Measurements from ENCODE around the gene KIAA0825.
A peak's percentile ranks its signal among the peaks of the same experiment; 100 is the strongest.

Gene KIAA0825, protein sequence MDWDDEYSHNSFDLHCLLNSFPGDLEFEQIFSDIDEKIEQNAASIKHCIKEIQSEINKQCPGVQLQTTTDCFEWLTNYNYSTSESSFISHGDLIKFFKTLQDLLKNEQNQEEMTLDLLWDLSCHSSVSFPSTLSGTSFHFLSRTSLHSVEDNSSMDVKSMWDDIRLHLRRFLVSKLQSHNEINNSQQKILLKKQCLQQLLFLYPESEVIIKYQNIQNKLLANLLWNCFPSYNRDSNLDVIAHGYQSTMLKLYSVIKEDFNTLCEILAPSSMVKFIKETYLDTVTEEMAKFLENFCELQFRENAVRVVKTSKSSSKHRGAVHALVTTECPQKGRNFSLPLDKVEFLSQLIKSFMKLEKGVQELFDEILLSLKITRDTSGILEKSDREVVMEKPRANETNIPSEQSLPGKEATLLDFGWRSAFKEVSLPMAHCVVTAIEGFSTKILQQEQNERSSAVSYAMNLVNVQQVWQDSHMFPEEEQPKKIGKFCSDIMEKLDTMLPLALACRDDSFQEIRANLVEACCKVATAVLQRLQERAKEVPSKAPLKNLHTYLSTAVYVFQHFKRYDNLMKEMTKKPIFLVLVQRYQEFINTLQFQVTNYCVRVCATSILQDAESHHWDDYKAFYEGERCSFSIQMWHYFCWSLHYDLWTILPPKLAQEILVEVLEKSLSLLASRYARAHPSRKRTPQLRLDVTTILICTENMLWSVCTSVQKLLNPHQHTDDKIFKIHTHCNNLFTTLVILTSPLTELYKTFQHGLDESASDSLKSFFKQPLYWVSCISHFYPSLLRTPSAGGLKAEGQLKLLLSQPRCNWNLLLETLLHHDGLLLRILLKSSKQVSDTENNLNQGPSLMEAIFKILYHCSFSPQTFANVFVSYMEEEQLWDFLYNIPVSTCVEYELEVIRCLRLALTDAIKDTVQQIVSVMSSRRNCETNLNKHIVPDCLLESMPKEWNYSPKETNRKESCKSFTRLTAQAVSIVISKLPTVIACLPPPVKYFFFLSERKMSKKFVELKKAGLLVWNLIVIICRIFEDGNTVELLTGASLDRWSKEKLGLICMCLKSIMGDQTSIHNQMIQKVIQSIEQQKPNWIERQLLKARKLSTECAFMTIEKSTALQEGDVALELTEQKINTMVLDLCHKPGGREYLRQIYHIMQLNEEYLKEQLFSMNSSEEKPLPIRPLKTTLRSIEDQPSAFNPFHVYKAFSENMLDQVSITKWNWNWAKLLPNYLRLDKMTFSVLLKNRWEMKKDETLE (N-terminal part only)

DNA sequence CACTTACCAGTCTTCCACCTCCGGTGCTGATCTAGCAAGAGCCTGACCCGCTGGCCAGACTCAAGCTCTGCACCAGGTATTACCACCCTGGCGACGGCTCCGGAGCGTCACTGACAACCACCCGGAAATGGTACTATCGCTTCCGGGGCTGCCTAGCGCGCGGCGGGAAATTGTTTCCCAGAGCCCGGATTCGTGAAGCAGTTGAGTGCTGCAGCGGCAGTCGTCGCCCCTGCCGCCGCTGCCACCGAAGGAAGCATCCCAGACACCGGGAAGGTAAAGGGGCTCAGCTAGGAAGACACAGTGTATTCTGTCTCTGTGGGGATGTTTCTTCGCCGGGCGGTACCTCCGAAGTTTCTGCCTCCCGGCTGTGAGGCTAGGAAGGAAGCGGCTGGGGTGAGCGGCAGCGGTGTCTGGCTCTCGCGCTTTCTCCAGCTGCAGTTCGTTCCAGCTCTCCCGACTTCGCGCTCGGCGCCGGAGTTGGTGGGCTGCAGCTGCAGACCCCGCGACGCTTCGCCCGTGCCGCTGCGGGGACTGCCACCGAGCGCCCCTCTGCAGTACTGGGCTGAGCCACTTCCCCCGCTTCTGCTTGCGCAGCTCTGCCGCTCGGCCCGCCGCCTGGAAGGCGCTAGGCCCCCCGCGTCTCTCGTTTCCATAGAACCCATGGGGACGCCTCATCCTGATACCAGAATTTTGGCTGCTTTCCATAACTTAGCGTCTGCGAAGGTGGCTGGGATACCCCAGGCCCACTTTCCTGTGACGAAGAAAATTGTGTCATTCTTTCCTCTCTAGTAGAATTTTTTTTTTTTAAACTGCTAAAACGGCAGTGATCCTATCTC is at the start of gene KIAA0825, which contains the start of gene SLF1:
TSS of gene KIAA0825 (minus strand) at position 112 of the 836 bp plus-strand sequence. CDS start 81,478 bp downstream, outside the sequence.
TSS of gene SLF1 (plus strand) at position 177 of the 836 bp plus-strand sequence. CDS start 10,142 bp downstream, outside the sequence.
- peak; percentile 64 to 74 for DNase-seq (ENCODE audit: low read depth in 1 of 2, low spot score in 1 of 2)

DNA sequence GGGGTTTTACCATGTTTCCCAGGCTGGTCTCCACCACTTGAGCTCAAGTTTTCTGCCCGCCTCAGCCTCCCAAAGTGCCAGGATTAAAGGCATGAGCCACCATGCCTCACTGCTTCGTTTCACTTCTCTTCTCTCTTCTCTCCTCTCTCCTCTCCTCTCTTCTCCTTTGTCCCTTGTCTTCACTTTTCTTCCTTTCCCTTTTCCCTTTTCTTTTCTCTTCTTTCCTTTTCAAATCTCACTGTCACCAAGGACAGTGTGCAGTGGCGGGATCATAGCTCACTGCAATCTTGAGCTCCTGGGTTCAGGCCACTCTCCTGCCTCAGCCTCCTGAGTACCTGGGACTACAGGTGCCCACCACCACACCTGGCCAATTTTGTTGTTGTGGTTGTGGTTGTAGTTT is 49.5 kb upstream of the KIAA0825 start:
- no peak for DNase-seq (ENCODE audit: low read depth in 1 of 2, low spot score in 1 of 2)

DNA sequence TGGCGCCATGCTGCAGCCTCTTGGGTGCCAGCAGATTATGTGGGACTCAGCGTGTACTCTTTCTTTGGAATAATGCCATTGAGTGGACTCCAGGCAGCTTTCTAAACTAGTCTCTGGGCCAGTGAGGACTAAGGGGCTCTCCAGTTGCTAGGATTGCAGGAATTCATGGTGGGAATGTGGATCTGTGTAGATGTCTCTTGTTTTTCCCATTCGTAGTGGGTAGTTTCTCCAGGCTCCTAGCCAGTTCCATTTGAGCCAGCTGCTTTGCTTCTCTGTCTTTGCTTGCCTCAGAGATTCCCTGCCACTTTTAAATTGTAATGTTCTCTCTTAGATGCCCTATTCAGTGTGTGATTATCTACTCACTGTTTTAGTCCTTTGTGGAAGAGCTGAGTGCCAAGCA is 42.7 kb upstream of the KIAA0825 start:
- DNase-seq (ENCODE audit: low read depth in 1 of 2, low spot score in 1 of 2) = no peak

DNA sequence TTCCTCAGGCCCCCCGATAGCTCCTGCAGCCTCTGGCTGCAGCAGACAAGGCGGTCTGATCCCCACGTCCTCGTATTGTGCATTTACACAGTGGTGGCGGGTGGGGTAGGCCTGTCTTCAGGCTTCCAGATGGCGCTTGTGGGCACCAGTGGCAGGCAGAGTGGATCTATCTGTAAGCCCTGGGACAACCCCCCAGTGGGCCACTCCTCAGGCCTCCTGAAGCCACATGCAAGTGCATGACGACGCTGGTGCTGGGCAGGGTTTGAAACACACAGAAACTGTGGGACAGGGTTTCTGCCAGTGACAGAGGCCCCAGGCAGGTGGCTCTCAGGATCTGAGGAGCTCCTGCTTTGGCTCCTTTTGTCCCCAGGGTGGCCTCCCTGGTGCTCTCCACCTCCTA is 42.1 kb upstream of the KIAA0825 start:
- DNase-seq (ENCODE audit: low read depth in 1 of 2, low spot score in 1 of 2) = no peak

DNA sequence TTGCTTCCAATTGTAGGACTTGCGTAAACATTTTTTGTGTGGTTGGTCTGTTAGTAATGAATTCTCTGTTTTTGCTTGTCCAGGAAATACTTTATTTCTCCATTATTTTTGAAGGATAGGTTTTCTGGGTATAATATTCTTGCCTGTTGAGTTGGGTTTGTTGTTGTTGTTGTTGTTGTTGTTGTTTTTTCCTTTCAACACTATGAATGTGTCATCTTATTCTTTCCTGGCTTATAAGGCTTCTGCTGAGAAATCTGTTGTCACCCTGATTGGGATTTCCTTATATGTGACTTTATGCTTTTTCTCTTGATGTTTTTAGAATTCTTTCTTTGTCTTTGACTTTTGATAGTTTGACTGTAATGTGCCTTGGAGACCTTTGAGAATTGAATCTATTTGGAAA is 39.9 kb upstream of the KIAA0825 start:
- DNase-seq (ENCODE audit: low read depth in 1 of 2, low spot score in 1 of 2) = no peak

DNA sequence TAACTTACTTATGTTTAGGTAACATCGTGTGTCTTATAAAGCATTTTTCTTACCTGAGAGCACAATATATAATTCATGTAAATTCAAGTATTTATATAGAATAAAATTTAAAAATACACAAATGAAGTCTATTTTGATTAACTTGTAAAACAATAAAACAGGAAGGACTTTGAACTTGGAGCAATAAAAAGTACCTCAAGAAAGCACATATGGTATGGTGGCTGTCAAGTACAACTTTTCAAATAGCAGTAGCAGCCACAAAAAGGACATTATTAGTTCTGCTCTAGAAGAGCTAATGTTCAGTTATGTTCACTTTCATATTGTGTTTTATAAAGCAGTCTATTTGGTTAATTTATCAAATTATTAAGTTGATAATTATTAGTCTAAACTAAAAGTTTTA is 31.5 kb upstream of the KIAA0825 start:
- DNase-seq (ENCODE audit: low read depth in 1 of 2, low spot score in 1 of 2) = no peak

DNA sequence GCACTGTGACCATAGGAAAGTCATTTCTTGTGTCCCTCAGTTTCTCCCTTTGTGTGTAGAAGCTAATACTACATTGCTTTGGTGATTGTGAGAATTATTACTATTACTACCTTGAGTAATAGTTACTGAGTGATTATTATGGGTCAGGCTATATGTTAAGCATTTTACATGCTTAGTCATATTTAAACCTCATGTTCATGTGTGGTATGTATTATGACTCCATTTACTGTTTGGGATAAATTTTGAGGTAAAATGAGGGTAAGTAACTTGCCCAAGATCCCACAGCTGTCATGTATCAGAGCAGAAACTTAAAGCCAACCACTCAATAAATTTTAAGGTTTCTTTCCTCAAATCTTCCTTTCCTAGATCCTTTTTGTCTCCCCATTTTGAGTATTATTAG is 28.4 kb upstream of the KIAA0825 start:
- no peak for DNase-seq (ENCODE audit: low read depth in 1 of 2, low spot score in 1 of 2)

DNA sequence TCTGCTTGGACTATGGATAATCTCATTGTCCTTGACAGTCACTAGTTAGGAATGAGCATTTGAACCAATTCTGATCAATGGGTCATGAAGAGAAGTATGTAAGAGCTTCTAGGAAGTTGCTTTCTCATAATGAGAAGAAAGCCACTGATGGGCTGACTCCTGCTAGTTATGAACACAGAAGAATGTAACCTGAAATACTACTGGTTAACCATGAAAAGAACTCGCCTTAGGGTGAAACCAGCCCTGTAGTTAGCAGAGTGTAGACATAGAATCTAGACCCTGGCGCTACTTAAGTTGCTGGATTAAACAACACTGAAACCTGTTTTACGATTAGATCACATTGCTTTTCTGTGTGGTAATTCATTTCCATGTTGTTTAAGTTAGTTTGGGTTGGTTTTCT is 26.6 kb upstream of the KIAA0825 start:
- no peak for DNase-seq (ENCODE audit: low read depth in 1 of 2, low spot score in 1 of 2)

DNA sequence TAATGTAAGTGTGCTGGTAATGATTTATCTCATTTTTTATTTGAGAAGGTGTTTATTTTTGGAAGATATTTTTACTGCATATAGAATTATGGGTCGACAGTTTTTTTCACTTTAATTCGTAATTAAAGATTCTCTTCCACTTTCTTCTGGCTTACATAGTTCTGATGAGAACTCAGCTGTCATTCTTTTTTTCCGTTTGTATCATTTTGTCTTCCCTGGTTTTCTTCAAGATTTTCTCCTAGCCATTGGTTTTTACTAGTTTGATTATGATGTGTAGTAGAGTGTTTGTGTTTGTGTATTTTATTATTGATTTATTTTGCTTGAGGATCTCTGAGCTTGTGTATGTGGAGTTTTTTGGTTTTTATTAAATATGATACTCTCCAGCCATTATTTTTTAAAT is 21.8 kb upstream of the KIAA0825 start:
- DNase-seq (ENCODE audit: low read depth in 1 of 2, low spot score in 1 of 2) = no peak

DNA sequence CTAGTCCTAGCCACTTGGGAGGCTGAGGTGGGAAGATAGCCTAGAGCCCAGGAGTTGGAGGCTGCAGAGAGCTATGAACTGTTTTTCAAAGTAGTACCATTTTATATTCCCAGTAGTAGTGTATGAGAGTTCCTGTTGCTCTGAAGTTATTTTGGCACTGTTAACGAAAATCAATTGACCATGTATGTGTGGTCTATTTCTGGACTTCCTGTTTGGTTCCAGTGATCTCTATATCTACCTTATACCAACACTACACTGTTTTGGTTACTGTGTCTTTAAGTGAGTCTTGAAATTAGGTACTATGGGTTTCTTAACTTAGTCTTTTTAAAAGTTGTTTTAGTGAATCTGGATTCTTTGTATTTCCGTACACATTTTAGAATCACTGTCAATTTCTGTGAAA is 13.6 kb upstream of the KIAA0825 start:
- no peak for DNase-seq (ENCODE audit: low read depth in 1 of 2, low spot score in 1 of 2)

DNA sequence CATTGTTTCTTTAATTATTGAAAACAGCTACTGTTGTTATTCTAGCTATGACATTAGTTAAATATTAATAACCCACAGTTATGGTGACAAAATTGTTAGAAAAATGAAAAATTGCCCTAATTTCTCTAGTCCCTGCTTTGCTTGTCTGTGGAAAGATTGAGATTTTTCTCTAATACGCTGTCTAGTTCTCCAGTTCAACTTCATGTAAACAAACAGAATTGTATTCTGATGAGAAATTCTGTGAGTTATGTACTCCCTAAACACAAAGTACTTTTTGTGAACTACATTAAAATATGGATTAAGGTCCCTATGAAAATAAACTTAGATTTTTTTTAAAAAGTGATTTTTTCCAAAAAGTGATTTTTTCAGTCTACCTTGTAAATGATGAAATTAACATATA is 8.8 kb upstream of the KIAA0825 start:
- no peak for DNase-seq (ENCODE audit: low read depth in 1 of 2, low spot score in 1 of 2)

DNA sequence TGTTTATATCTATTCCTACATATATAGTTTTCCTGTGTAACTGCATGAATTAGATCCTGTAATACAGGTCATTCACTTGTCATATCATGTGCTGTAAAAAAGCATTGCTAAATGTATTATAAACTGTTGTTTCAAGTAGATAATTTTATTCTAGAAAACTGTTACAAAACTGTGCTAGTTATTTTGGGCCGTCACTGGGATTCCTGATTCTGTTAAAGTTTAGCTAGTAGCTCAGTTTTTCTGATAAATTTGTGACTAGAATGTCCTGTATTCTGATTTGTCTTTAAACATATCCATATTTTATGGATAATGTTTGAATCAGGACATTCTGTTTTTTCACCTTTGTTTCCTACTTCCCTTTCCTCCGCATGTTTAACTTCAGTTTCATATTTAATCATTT is 5.5 kb upstream of the KIAA0825 start:
- DNase-seq (ENCODE audit: low read depth in 1 of 2, low spot score in 1 of 2) = no peak

DNA sequence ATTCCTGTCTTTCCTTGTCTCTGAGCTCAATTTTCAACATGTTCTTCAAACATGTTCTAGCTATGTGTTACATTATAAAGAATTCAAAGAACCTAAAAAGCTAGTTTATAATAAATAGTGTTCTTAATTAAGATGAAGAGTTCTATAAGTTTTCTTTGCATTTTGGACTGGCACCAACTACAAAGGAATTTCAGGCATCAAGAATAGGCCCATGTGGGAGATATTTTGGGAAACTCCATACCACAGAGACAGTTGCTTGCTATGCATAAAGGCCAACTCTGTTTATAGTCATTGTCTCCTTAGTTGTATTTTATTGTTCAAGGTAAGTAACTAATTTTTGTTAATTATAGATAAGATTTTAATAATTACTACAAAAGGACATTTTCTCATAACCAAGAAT is 4.6 kb upstream of the KIAA0825 start:
- no peak for DNase-seq (ENCODE audit: low read depth in 1 of 2, low spot score in 1 of 2)

DNA sequence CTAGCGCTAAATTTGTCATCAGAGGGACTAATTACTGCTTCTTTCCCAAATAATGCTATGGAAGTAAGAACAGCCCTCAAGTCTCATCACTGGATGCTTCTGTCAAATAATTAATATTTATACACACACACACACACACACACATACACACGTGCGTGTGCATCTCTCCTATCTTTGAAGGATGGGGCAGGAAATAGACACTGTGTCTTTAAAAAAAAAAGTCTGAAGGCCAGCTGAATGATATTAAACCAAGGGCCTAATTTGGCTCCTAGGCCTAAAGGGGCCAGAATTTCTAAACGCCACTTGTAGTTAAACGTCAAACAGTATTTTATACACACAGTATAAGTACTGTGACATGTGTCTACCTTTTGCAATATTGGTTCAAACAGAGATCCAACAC is 3.4 kb upstream of the KIAA0825 start:
- no peak for DNase-seq (ENCODE audit: low read depth in 1 of 2, low spot score in 1 of 2)

DNA sequence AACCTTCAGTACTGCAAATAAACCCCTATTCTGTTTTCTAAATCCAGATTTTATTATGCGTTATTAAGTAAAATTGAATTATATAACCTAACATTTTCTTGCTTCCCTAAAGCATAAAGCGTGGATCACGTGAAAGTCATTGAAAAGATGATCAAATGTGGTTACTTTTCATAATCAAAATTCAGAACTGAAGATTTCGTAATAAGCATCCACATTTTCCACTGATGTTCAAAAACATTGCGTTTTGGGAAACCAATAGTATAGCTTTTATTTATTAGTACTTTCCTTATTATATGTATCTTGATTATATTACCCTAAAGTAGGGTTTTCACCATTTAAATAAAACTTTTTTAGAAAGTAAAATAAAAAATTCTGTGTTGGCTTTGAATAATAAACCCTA is 1.9 kb upstream of the KIAA0825 start:
- DNase-seq (ENCODE audit: low read depth in 1 of 2, low spot score in 1 of 2) = no peak

DNA sequence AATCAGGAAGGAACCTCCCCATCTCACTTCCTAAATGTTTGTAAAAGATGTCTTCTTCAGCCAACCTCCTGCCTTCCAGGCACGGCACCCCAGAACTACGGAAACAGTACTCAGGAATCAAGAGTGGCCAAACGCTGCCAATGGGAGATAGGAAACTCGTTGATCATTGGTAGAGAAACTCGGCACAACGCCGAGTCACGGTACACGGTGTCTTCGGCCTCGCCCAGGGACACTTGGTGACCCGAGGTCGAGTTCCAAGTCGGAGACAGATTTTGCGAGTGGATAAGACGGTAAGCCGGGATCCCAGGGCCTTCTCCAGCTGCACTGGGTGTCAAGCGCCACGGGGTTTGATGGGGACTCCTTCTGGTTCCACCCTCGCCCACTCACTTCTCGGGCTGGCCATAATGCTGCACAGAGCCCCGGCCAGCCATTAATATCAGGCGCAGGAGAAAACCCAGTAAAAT is 343 bp downstream of the KIAA0825 start:
- no peak for DNase-seq (ENCODE audit: low read depth in 1 of 2, low spot score in 1 of 2)

DNA sequence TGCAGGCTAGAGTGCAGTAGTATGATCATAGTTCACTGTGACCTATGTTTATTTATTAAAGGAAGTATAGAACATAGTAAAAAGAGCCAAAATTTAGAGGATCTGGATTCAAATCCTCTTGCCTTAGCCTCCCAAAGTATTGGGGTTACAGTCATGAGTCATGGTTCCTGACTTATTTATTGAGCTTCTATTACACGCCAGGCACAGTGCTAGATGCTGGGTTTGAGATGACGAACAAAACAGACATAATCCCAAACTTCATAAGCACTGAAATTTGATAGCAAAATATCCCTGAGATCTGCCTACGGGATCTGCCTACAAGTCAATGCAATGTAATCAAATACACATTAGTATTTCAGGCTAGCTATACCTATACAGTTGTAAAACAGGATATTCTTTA is 2.5 kb downstream of the KIAA0825 start:
- DNase-seq (ENCODE audit: low read depth in 1 of 2, low spot score in 1 of 2) = no peak

DNA sequence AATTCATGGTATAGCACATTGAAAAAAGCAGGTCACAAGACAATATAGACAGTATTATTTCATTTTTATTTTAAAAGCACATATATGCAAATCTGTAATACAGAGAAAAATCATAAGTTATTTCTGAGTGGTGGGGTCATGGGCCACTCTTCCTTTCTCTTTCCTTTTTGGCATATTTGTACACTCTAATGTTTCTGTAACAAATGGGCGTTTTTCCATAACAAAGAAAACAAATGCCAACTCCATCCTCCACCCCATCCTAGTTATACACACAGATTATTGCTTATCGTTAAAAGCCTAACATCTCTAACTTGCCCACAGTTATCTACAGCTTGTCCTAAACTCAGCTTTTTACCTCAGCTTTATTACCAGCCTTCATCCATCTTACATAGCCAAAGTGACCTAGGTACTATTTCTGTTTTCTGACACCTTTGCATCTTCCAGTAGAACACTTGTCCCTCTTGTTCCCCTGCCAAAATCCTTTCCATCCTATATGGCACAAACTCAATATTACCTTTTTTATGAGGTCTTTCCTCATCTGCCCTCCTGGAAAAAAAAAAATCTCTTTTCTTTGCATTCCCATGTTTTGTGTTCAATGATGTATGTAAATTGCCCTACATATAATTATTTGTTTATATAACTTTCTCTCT is 4.1 kb downstream of the KIAA0825 start:
- DNase-seq (ENCODE audit: low read depth in 1 of 2, low spot score in 1 of 2) = no peak

DNA sequence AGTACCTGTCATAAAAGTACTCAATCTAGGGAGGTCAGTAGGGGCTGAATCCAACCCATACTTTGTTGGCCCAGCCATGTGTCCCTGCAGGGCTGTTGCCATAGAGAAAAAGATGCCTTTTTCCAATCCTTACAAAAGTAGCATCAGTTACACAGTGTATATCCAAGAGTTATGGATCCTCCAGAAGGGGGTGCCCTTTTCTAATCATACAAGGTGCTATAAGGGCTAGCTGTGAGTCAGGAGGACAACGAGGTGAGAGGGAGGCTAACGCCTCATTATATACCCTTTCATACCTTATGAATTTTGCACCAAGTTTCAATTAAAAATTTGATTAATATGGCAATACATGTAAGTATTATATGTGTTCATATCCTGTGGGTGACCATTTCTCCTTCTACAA is 4.8 kb downstream of the KIAA0825 start:
- DNase-seq (ENCODE audit: low read depth in 1 of 2, low spot score in 1 of 2) = no peak

DNA sequence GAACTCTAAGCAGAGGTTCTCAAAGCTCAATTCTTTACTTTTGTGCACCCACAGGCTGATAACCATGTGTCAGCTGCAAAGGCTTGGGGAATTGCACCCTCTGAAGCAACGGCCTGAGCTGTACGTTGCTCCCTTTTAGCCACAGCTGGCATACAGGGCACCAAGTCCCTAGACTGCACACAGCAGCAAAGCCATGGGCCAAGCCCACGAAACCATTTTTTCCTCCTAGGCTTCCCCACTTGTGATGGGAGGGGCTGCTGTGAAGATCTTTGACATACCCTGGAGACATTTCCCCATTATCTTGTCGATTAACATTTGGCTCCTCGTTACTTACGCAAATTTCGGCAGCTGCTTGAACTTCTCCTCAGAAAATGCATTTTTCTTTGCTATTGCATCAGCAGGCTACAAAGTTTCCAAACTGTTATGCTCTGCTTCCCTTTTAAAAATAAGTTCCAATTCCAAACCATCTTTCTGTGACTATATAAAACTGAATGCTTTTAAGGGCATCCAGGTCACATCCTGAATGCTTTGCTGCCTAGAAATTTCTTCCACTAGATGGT is 23.0 kb downstream of the KIAA0825 start:
- no peak for DNase-seq (ENCODE audit: low read depth in 1 of 2, low spot score in 1 of 2)
